HCT116 (cell line): ENCODE results near the gene ASGR1. TPM values are rescaled to one million over a fixed set of nuclear protein-coding genes. Genes with fewer than 3 reads are reported as not detected.
A peak's percentile ranks its signal among the peaks of the same experiment; 100 is the strongest.

ENCODE experiments used
- ATAC-seq: fragments of 200-7000 bp; cut with Tn5 transposase; 2 replicates; pipeline ENCODE4 v1.9.1; 2020; ENCODE audit warnings: mild to moderate bottlenecking, moderate library complexity
- BruUV-seq: library from RNA; stranded (reverse); fragments of 400-500 nt; replicated peaks from 2 replicates; lab custom pipeline; 2021; lab: Mats Ljungman, UMichigan
- CTCF ChIA-PET: fragments of 300-600 bp; sonication (Branson Sonifier 250); formaldehyde crosslinking; loops from one replicate; lab custom pipeline; 2021; ENCODE audit warnings: antibody characterized with exemption; lab: Charles Lee
- POLR2A ChIA-PET: fragments of 300-600, 350-600 bp; sonication (Branson Sonifier 250); formaldehyde crosslinking; loops from one replicate; lab custom pipeline; 2021; ENCODE audit warnings: antibody characterized with exemption; lab: Charles Lee
- RAD21 ChIA-PET, 2 experiments: fragments of 300-600 bp; sonication (Branson Sonifier 250); formaldehyde crosslinking; loops; one replicate each; lab custom pipeline; 2023; ENCODE audit warnings: low total read pairs in 2 of 2; ENCODE audit not compliant: uncharacterized antibody in 2 of 2, unreplicated experiment in 2 of 2, low non-redundant PET in 1 of 2; lab: Charles Lee
- DNase-seq: peaks from one replicate; pipeline ENCODE4 v3.0.0-alpha.2; 2010; ENCODE audit warnings: low read depth, low spot score
- H2AFZ ChIP-seq: fragments of 200-600 bp; shearing (Covaris generic), sonication (generic); 2 replicates; pipeline ENCODE4 v1.6.1; 2017; ENCODE audit warnings: low read depth, mixed run types, mixed read lengths, antibody characterized with exemption, low read length; ENCODE audit not compliant: poor library complexity, severe bottlenecking
- H3K27ac ChIP-seq: 2 replicates; pipeline ENCODE4 v1.5.1; 2012; ENCODE audit warnings: low read depth, low read length
- H3K27me3 ChIP-seq: fragments of 200-600 bp; sonication (generic); 2 replicates; pipeline ENCODE4 v1.6.1; 2016; ENCODE audit warnings: mixed run types, low read length, mixed read lengths; ENCODE audit not compliant: insufficient read depth
- H3K36me3 ChIP-seq, 2 experiments: fragments of 200-500 bp in 1 of 2; fragments of 200-600 bp in 1 of 2; sonication (Bioruptor generic) in 1 of 2; sonication (generic) in 1 of 2; 2 replicates each; pipeline versions ENCODE4 v1.5.1 to v1.6.1; 2014 to 2016; ENCODE audit warnings: low read length in 2 of 2, inconsistent platforms in 1 of 2, mixed read lengths in 1 of 2, mixed run types in 1 of 2; ENCODE audit not compliant: insufficient read depth in 2 of 2, control insufficient read depth in 1 of 2
- H3K4me1 ChIP-seq, 2 experiments: fragments of 200-600 bp in 1 of 2; sonication (generic) in 1 of 2; 2 replicates each; pipeline versions ENCODE4 v1.5.1 to v1.6.1; 2012 to 2017; ENCODE audit warnings: low read length in 2 of 2, inconsistent platforms in 1 of 2, mild to moderate bottlenecking in 1 of 2, mixed read lengths in 1 of 2, mixed run types in 1 of 2, moderate library complexity in 1 of 2; ENCODE audit not compliant: insufficient read depth in 2 of 2, control insufficient read depth in 1 of 2
- H3K4me2 ChIP-seq: fragments of 200-600 bp; sonication (generic); 2 replicates; pipeline ENCODE4 v1.6.1; 2017; ENCODE audit warnings: mixed run types, low read length, mixed read lengths
- H3K4me3 ChIP-seq, 2 experiments: fragments of 200-600 bp in 1 of 2; sonication (generic) in 1 of 2; replicated peaks in 1 of 2; 2 replicates each; pipeline ENCODE4 v1.5.1; 2011 to 2016; ENCODE audit warnings: low read length in 2 of 2, control low read depth in 1 of 2, low read depth in 1 of 2, mild to moderate bottlenecking in 1 of 2, mixed read lengths in 1 of 2, mixed run types in 1 of 2
- H3K79me2 ChIP-seq: fragments of 200-600 bp; sonication (generic); 2 replicates; pipeline ENCODE4 v1.6.1; 2017; ENCODE audit warnings: mild to moderate bottlenecking, mixed run types, low read length, moderate library complexity, mixed read lengths; ENCODE audit not compliant: insufficient read depth
- H3K9ac ChIP-seq: fragments of 200-600 bp; sonication (generic); 2 replicates; pipeline ENCODE4 v1.6.1; 2016; ENCODE audit warnings: low read length, mixed read lengths
- H3K9me2 ChIP-seq: fragments of 200-600 bp; sonication (generic), shearing (Covaris generic); 2 replicates; pipeline ENCODE4 v1.6.1; 2017; ENCODE audit warnings: mixed run types, mild to moderate bottlenecking, moderate library complexity; ENCODE audit not compliant: insufficient read depth
- H3K9me3 ChIP-seq, 2 experiments: fragments of 200-500 bp in 1 of 2; fragments of 200-600 bp in 1 of 2; sonication (Bioruptor generic) in 1 of 2; sonication (generic) in 1 of 2; 2 replicates each; pipeline ENCODE4 v1.6.1; 2014 to 2017; ENCODE audit warnings: low read length in 2 of 2, mixed read lengths in 2 of 2, inconsistent platforms in 1 of 2, low read depth in 1 of 2, mild to moderate bottlenecking in 1 of 2, mixed run types in 1 of 2, moderate library complexity in 1 of 2; ENCODE audit not compliant: control insufficient read depth in 1 of 2, insufficient read depth in 1 of 2
- H4K20me1 ChIP-seq: fragments of 200-600 bp; sonication (generic), shearing (Covaris generic); 2 replicates; pipeline ENCODE4 v1.6.1; 2017; ENCODE audit warnings: mixed run types, mild to moderate bottlenecking, moderate library complexity; ENCODE audit not compliant: insufficient read depth
- CBX3 ChIP-seq: IDR thresholded peaks from 2 replicates; pipeline ENCODE4 v1.6.1; 2012; ENCODE audit warnings: low read depth
- EGR1 ChIP-seq: IDR thresholded peaks from 2 replicates; pipeline ENCODE4 v1.6.1; 2012; ENCODE audit warnings: low read depth
- EZH2phosphoT487 ChIP-seq: fragments of 200-600 bp; IDR thresholded peaks from 2 replicates; pipeline ENCODE4 v1.6.1; 2018; ENCODE audit warnings: antibody characterized with exemption, borderline replicate concordance
- JUND ChIP-seq: IDR thresholded peaks from 2 replicates; pipeline ENCODE4 v1.6.1; 2012
- RAD21 ChIP-seq: IDR thresholded peaks from 2 replicates; pipeline ENCODE4 v1.6.1; 2012; ENCODE audit warnings: low read depth, mild to moderate bottlenecking
- SP1 ChIP-seq: IDR thresholded peaks from 2 replicates; pipeline ENCODE4 v1.6.1; 2012; ENCODE audit warnings: low read depth
- TCF7L2 ChIP-seq: IDR thresholded peaks from 2 replicates; pipeline ENCODE4 v1.7.0; 2011; ENCODE audit warnings: borderline replicate concordance, inconsistent platforms; ENCODE audit not compliant: insufficient read depth, insufficient read length; ENCODE audit errors: extremely low read depth
- ZNF274 ChIP-seq: fragments of 200-500 bp; sonication (Bioruptor generic); IDR thresholded peaks from 2 replicates; pipeline ENCODE4 v1.6.1; 2014; ENCODE audit warnings: mild to moderate bottlenecking, low read depth, low read length, inconsistent platforms
- intact Hi-C: fragments of 100-400 bp; cut with micrococcal nuclease; formaldehyde crosslinking; loops from 2 replicates; pipeline ENCODE4 v1.10.0; 2022
- total RNA-seq: library from RNA; stranded (reverse); gene quantifications from one replicate; pipeline ENCODE4 v1.2.1, GENCODE V29; 2021; ENCODE audit not compliant: unreplicated experiment
- TF ChIP-seq, protein P1 (sequence below): IDR thresholded peaks from 2 replicates; pipeline ENCODE4 v1.6.1; 2012; ENCODE audit warnings: low read depth
- TF ChIP-seq, protein P2 (sequence below): IDR thresholded peaks from 2 replicates; pipeline ENCODE4 v1.6.1; 2012

The ASGR1 gene
- total RNA-seq, 1 experiment from 2014 or later: 1.2 TPM

DNA sequence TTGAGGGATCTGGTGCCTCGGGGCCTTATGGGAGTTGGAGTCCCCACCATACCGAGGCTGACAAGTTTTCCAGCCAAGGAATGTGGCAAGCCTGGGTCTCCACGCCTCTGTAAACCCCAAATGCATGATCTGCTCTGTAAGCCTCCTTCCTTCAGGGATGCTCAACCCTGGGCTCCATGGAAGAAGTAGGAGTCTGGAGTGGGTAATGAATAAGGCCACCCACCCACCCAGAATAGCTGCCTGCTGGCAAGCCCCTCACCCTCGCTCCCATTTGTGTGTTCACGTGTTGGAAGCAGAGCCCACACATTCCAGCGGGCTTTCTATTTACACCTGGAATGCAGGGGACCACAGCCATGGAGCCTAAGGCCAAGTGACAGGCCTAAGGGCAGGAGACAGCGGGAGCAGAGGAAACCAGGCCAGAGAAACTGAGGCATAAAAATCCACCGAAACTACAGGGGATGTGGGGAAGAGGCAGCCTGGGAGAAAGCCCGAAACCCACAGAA, 36.0 kb upstream of the ASGR1 start:
- no peaks in the 10 kb centered on the region for H3K9me3 ChIP-seq
- peaks cover 11 to 57% of the 10 kb centered on the region in 2 experiments; a peak in 3 of 4 replicates for H3K4me1 ChIP-seq
- H3K9me2 ChIP-seq: no peaks in the 10 kb centered on the region
- no peak overlapping the region; the same call in 1 of the 2 replicates for H3K9ac ChIP-seq
- H3K4me3 ChIP-seq: peak overlapping the region in 1 of 2 experiments; percentile 50; a peak in 2 of 4 replicates
- TF ChIP-seq TCF7L2 (no peak), CBX3 (no peak), EZH2phosphoT487 (no peak), EGR1 (no peak), ZNF274 (no peak), SP1 (no peak), JUND (no peak), RAD21 (no peak)
- TF ChIP-seq, protein P1, sequence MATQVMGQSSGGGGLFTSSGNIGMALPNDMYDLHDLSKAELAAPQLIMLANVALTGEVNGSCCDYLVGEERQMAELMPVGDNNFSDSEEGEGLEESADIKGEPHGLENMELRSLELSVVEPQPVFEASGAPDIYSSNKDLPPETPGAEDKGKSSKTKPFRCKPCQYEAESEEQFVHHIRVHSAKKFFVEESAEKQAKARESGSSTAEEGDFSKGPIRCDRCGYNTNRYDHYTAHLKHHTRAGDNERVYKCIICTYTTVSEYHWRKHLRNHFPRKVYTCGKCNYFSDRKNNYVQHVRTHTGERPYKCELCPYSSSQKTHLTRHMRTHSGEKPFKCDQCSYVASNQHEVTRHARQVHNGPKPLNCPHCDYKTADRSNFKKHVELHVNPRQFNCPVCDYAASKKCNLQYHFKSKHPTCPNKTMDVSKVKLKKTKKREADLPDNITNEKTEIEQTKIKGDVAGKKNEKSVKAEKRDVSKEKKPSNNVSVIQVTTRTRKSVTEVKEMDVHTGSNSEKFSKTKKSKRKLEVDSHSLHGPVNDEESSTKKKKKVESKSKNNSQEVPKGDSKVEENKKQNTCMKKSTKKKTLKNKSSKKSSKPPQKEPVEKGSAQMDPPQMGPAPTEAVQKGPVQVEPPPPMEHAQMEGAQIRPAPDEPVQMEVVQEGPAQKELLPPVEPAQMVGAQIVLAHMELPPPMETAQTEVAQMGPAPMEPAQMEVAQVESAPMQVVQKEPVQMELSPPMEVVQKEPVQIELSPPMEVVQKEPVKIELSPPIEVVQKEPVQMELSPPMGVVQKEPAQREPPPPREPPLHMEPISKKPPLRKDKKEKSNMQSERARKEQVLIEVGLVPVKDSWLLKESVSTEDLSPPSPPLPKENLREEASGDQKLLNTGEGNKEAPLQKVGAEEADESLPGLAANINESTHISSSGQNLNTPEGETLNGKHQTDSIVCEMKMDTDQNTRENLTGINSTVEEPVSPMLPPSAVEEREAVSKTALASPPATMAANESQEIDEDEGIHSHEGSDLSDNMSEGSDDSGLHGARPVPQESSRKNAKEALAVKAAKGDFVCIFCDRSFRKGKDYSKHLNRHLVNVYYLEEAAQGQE: no peak
- TF ChIP-seq, protein P2, sequence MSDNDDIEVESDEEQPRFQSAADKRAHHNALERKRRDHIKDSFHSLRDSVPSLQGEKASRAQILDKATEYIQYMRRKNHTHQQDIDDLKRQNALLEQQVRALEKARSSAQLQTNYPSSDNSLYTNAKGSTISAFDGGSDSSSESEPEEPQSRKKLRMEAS: no peak
- peak overlapping the region; percentile 68 for H3K4me2 ChIP-seq
- no peak overlapping the region for H2AFZ ChIP-seq
- RAD21 ChIA-PET: no interaction called here
- H3K27ac ChIP-seq: peak overlapping the region; percentile 43
- DNase-seq: no peak
- ATAC-seq: no peak
- no peaks in the 10 kb centered on the region for H3K27me3 ChIP-seq
- intact Hi-C loops: no loop called here
- POLR2A ChIA-PET: interaction anchor here (0.5 to 1.3 kb wide), 3 partner anchors 23 to 67 kb away, joined by 3 to 4 read pairs (median 3); partner anchors contain the start of gene GABARAP
- no peaks in the 10 kb centered on the region for H3K36me3 ChIP-seq
- CTCF ChIA-PET: interaction anchor here (1.2 to 2.7 kb wide), 2 partner anchors 169 to 180 kb away, joined by 3 to 19 read pairs; partner anchors contain the start of gene SLC16A13
- no peaks in the 10 kb centered on the region for H4K20me1 ChIP-seq
- H3K79me2 ChIP-seq: peaks cover 4% of the 10 kb centered on the region; the same call in 1 of the 2 replicates
- BruUV-seq: no TSS peak
